Activated T-helper 2 cell treated with anti-CD3 and anti-CD28 coated beads, Interferon-gamma antibody, Interleukin-2, Interleukin-4, amounts not matched to agents 10 μg/mL and 5 μg/mL and 100 μg/mL, durations not matched to agents 14 hours and 24 hours and 36 hours (primary cell): ENCODE measurements around the gene HOXD13. TPM values are rescaled to one million over a fixed set of nuclear protein-coding genes. Genes with fewer than 3 reads are reported as not detected.

Source experiments
- DNase-seq: peaks from one replicate; pipeline ENCODE4 v3.0.0; 2021; ENCODE audit warnings: low spot score
- H3K27ac Mint-ChIP-seq: one replicate; pipeline ENCODE4 v1.8.0; 2021; ENCODE audit warnings: mixed read lengths
- H3K27me3 Mint-ChIP-seq: one replicate; pipeline ENCODE4 v1.8.0; 2021; ENCODE audit warnings: low read depth, mixed read lengths
- H3K36me3 Mint-ChIP-seq: one replicate; pipeline ENCODE4 v1.8.0; 2021; ENCODE audit warnings: low read depth, mixed read lengths
- H3K4me1 Mint-ChIP-seq: one replicate; pipeline ENCODE4 v1.8.0; 2021; ENCODE audit warnings: low read depth, mixed read lengths
- H3K4me3 Mint-ChIP-seq: one replicate; pipeline ENCODE4 v1.8.0; 2021; ENCODE audit warnings: low read depth, mild to moderate bottlenecking, moderate library complexity, mixed read lengths
- H3K9me3 Mint-ChIP-seq: one replicate; pipeline ENCODE4 v1.8.0; 2021; ENCODE audit warnings: mixed read lengths
- intact Hi-C: fragments of 100-400 bp; cut with micrococcal nuclease; formaldehyde crosslinking; loops from one replicate; pipeline ENCODE4 v1.15.1; 2023
- total RNA-seq: library from RNA; stranded (reverse); gene quantifications from 2 replicates; pipeline ENCODE4 v1.2.3, GENCODE V29; 2022

HOXD13 gene
- total RNA-seq, 1 donor from 2014 or later = not detected

- H3K27me3 Mint-ChIP-seq = peaks cover 72% of the 10 kb centered on the region
- H3K4me3 Mint-ChIP-seq = no peak overlapping the region
- DNase-seq = no peak
- peaks cover 4% of the 10 kb centered on the region for H3K36me3 Mint-ChIP-seq
- peaks cover 3% of the 10 kb centered on the region for H3K9me3 Mint-ChIP-seq
- H3K27ac Mint-ChIP-seq = peak overlapping the region; percentile 33
- intact Hi-C loops = loop anchor here (2.0 kb wide), 1 partner anchor 14 kb away; no protein-coding TSS in a partner anchor
- H3K4me1 Mint-ChIP-seq = peaks cover 5% of the 10 kb centered on the region
These were observed 9.4 kb upstream of the HOXD13 start for GRCh38 chr2:176082824-176083751.

GRCh38 chr2:176083796-176084261, 8.7 kb upstream of the HOXD13 start, which contains the start of gene EVX2:
TSS of gene EVX2 (minus strand) at chr2:176083962. CDS start at chr2:176083776, 186 bp downstream.
- Mint-ChIP-seq H3K36me3 (peaks cover 4% of the 10 kb centered on the region), H3K9me3 (peaks cover 3% of the 10 kb centered on the region), H3K4me3 (no peak within 1 kb of the TSS), H3K4me1 (peaks cover 8% of the 10 kb centered on the region), H3K27ac (peak within 1 kb of the TSS; percentile 33), H3K27me3 (peaks cover 73% of the 10 kb centered on the region)
- intact Hi-C loops = loop anchor here (2.0 kb wide), 1 partner anchor 13 kb away; no protein-coding TSS in a partner anchor
- no peak for DNase-seq

GRCh38 chr2:176084611-176085119, 7.9 kb upstream of the HOXD13 start:
- Mint-ChIP-seq H3K4me1 (peaks cover 4% of the 10 kb centered on the region), H3K36me3 (no peaks in the 10 kb centered on the region), H3K27ac (peak overlapping the region; percentile 7), H3K27me3 (peaks cover 73% of the 10 kb centered on the region), H3K9me3 (no peaks in the 10 kb centered on the region), H3K4me3 (no peak overlapping the region)
- DNase-seq = no peak
- intact Hi-C loops = no loop called here

- Mint-ChIP-seq H3K27me3 (peaks cover 78% of the 10 kb centered on the region), H3K9me3 (no peaks in the 10 kb centered on the region), H3K27ac (peak overlapping the region; percentile 4), H3K4me1 (peaks cover 4% of the 10 kb centered on the region), H3K36me3 (no peaks in the 10 kb centered on the region), H3K4me3 (no peak overlapping the region)
- no peak for DNase-seq
- intact Hi-C loops = no loop called here
These were observed 7.3 kb upstream of the HOXD13 start for GRCh38 chr2:176085120-176085788.

GRCh38 chr2:176085861-176086771, 6.4 kb upstream of the HOXD13 start:
- no peaks in the 10 kb centered on the region for H3K9me3 Mint-ChIP-seq
- peaks cover 84% of the 10 kb centered on the region for H3K27me3 Mint-ChIP-seq
- H3K36me3 Mint-ChIP-seq = no peaks in the 10 kb centered on the region
- intact Hi-C loops = no loop called here
- no peak overlapping the region for H3K4me3 Mint-ChIP-seq
- peaks cover 4% of the 10 kb centered on the region for H3K4me1 Mint-ChIP-seq
- no peak for DNase-seq
- no peak overlapping the region for H3K27ac Mint-ChIP-seq

GRCh38 chr2:176087330-176088047, 5.0 kb upstream of the HOXD13 start:
- Mint-ChIP-seq H3K9me3 (no peaks in the 10 kb centered on the region), H3K4me1 (peaks cover 7% of the 10 kb centered on the region), H3K27ac (no peak overlapping the region), H3K4me3 (no peak overlapping the region), H3K36me3 (no peaks in the 10 kb centered on the region), H3K27me3 (peaks cover 85% of the 10 kb centered on the region)
- intact Hi-C loops = loop anchor here (1.0 kb wide), 1 partner anchor 9 kb away; no protein-coding TSS in a partner anchor
- no peak for DNase-seq

- Mint-ChIP-seq H3K36me3 (no peaks in the 10 kb centered on the region), H3K4me3 (peak overlapping the region; percentile 39), H3K9me3 (no peaks in the 10 kb centered on the region), H3K4me1 (peaks cover 7% of the 10 kb centered on the region), H3K27ac (no peak overlapping the region), H3K27me3 (peaks cover 81% of the 10 kb centered on the region)
- intact Hi-C loops = no loop called here
- no peak for DNase-seq
These were observed 4.2 kb upstream of the HOXD13 start for GRCh38 chr2:176088048-176088936.

- H3K36me3 Mint-ChIP-seq = no peaks in the 10 kb centered on the region
- intact Hi-C loops = no loop called here
- peaks cover 82% of the 10 kb centered on the region for H3K27me3 Mint-ChIP-seq
- DNase-seq = no peak
- H3K9me3 Mint-ChIP-seq = no peaks in the 10 kb centered on the region
- H3K27ac Mint-ChIP-seq = no peak overlapping the region
- no peak overlapping the region for H3K4me3 Mint-ChIP-seq
- peaks cover 10% of the 10 kb centered on the region for H3K4me1 Mint-ChIP-seq
These were observed 3.3 kb upstream of the HOXD13 start for GRCh38 chr2:176088937-176089842.

GRCh38 chr2:176089843-176090395, 2.6 kb upstream of the HOXD13 start:
- Mint-ChIP-seq H3K36me3 (no peaks in the 10 kb centered on the region), H3K27me3 (peaks cover 82% of the 10 kb centered on the region), H3K4me1 (peaks cover 10% of the 10 kb centered on the region), H3K27ac (no peak overlapping the region), H3K4me3 (no peak overlapping the region), H3K9me3 (no peaks in the 10 kb centered on the region)
- no peak for DNase-seq
- intact Hi-C loops = no loop called here

- H3K27me3 Mint-ChIP-seq = peaks cover 86% of the 10 kb centered on the region
- intact Hi-C loops = no loop called here
- H3K4me3 Mint-ChIP-seq = no peak overlapping the region
- H3K9me3 Mint-ChIP-seq = no peaks in the 10 kb centered on the region
- no peaks in the 10 kb centered on the region for H3K36me3 Mint-ChIP-seq
- DNase-seq = no peak
- peaks cover 10% of the 10 kb centered on the region for H3K4me1 Mint-ChIP-seq
- no peak overlapping the region for H3K27ac Mint-ChIP-seq
These were observed 1.7 kb upstream of the HOXD13 start for GRCh38 chr2:176090862-176091261.
